MCF 10A (cell line): ENCODE results near the gene SARNP. TPM values are rescaled to one million over a fixed set of nuclear protein-coding genes. Genes with fewer than 3 reads are reported as not detected.

ENCODE experiments used
- BruUV-seq: library from RNA; stranded (reverse); fragments of 400-500 nt; replicated peaks from 2 replicates; lab custom pipeline; 2021; lab: Mats Ljungman, UMichigan
- CTCF ChIA-PET: fragments of 300-600 bp; sonication (Branson Sonifier 250); formaldehyde crosslinking; extraction: SDS; loops from one replicate; lab custom pipeline; 2021; ENCODE audit warnings: antibody characterized with exemption, inconsistent platforms; lab: Yijun Ruan, JAX
- POLR2A ChIA-PET: fragments of 300-600, 350-650 bp; sonication (Branson Sonifier 250); formaldehyde crosslinking; extraction: SDS; loops from one replicate; lab custom pipeline; 2020; ENCODE audit warnings: antibody characterized with exemption, inconsistent platforms; lab: Yijun Ruan, JAX
- DNase-seq: peaks from one replicate; pipeline ENCODE4 v3.0.0-alpha.2; 2018; ENCODE audit not compliant: unreplicated experiment
- H3K27ac Mint-ChIP-seq: one replicate; pipeline ENCODE4 v1.8.0; 2022; ENCODE audit warnings: mild to moderate bottlenecking, low read depth, mixed read lengths; ENCODE audit not compliant: unreplicated experiment
- H3K27me3 Mint-ChIP-seq: one replicate; pipeline ENCODE4 v1.8.0; 2022; ENCODE audit warnings: mixed read lengths; ENCODE audit not compliant: insufficient read depth, unreplicated experiment
- H3K36me3 Mint-ChIP-seq: one replicate; pipeline ENCODE4 v1.8.0; 2022; ENCODE audit warnings: mild to moderate bottlenecking, moderate library complexity, mixed read lengths; ENCODE audit not compliant: insufficient read depth, unreplicated experiment
- H3K4me1 Mint-ChIP-seq: one replicate; pipeline ENCODE4 v1.8.0; 2022; ENCODE audit warnings: mixed read lengths; ENCODE audit not compliant: insufficient read depth, unreplicated experiment
- H3K4me3 Mint-ChIP-seq: one replicate; pipeline ENCODE4 v1.8.0; 2022; ENCODE audit warnings: mild to moderate bottlenecking, moderate library complexity, mixed read lengths; ENCODE audit not compliant: unreplicated experiment
- H3K9me3 Mint-ChIP-seq: one replicate; pipeline ENCODE4 v1.8.0; 2022; ENCODE audit warnings: mixed read lengths; ENCODE audit not compliant: unreplicated experiment
- intact Hi-C: fragments of 100-400 bp; cut with micrococcal nuclease; formaldehyde crosslinking; loops from 2 replicates; pipeline ENCODE4 v1.14.1; 2022
- total RNA-seq: library from RNA; stranded (reverse); gene quantifications from 2 replicates; pipeline ENCODE4 v1.2.3, GENCODE V29; 2022
- TF ChIP-seq, protein P1 (sequence below): fragments of 200-600 bp; IDR thresholded peaks from one replicate; pipeline ENCODE4 v1.8.0; 2022; ENCODE audit warnings: antibody characterized with exemption, mild to moderate bottlenecking; ENCODE audit not compliant: unreplicated experiment

Gene SARNP
- total RNA-seq, 1 experiment from 2014 or later, result 61.1 TPM

- peak overlapping the region; percentile 79 for H3K27ac Mint-ChIP-seq
- DNase-seq, result no peak
- BruUV-seq, result TSS peak; percentile 90
These were observed 102.3 kb downstream of the SARNP start for GRCh38 chr12:55715169-55715764.

GRCh38 chr12:55713721-55714120 is 103.8 kb downstream of the SARNP start:
- H3K27me3 Mint-ChIP-seq, result peaks cover 17% of the 10 kb centered on the region
- TF ChIP-seq, protein P1, sequence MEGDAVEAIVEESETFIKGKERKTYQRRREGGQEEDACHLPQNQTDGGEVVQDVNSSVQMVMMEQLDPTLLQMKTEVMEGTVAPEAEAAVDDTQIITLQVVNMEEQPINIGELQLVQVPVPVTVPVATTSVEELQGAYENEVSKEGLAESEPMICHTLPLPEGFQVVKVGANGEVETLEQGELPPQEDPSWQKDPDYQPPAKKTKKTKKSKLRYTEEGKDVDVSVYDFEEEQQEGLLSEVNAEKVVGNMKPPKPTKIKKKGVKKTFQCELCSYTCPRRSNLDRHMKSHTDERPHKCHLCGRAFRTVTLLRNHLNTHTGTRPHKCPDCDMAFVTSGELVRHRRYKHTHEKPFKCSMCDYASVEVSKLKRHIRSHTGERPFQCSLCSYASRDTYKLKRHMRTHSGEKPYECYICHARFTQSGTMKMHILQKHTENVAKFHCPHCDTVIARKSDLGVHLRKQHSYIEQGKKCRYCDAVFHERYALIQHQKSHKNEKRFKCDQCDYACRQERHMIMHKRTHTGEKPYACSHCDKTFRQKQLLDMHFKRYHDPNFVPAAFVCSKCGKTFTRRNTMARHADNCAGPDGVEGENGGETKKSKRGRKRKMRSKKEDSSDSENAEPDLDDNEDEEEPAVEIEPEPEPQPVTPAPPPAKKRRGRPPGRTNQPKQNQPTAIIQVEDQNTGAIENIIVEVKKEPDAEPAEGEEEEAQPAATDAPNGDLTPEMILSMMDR, result no peak
- H3K36me3 Mint-ChIP-seq, result peaks cover 8% of the 10 kb centered on the region
- no peak overlapping the region for H3K4me3 Mint-ChIP-seq
- intact Hi-C loops, result no loop called here
- DNase-seq, result peak; percentile 47
- no peaks in the 10 kb centered on the region for H3K9me3 Mint-ChIP-seq
- peaks cover 31% of the 10 kb centered on the region for H3K4me1 Mint-ChIP-seq
- peak overlapping the region; percentile 57 for H3K27ac Mint-ChIP-seq
- ChIA-PET POLR2A (no interaction called here), CTCF (interaction anchor here (0.6 kb wide), 1 partner anchor 94 kb away, joined by 4 read pairs; no protein-coding TSS in a partner anchor)
- BruUV-seq, result no TSS peak

More at GRCh38 chr12:55715169-55715764, 102.3 kb downstream of the SARNP start:
- Mint-ChIP-seq H3K27me3 (peaks cover 1% of the 10 kb centered on the region), H3K4me3 (peak overlapping the region; percentile 80), H3K4me1 (peaks cover 31% of the 10 kb centered on the region), H3K36me3 (peaks cover 8% of the 10 kb centered on the region), H3K9me3 (no peaks in the 10 kb centered on the region)
- POLR2A ChIA-PET, result interaction anchor here (0.7 to 2.6 kb wide), 6 partner anchors 14 to 216 kb away, joined by 3 to 25 read pairs (median 3); partner anchors contain the start of genes CD63 and SARNP
- CTCF ChIA-PET, result interaction anchor here (0.6 to 0.7 kb wide), 3 partner anchors 14 to 504 kb away, joined by 3 to 5 read pairs (median 3); partner anchors contain the start of gene CD63
- intact Hi-C loops, result no loop called here
- TF ChIP-seq, protein P1, result no peak

GRCh38 chr12:55712700-55713415 is 104.7 kb downstream of the SARNP start:
- Mint-ChIP-seq H3K36me3 (peaks cover 8% of the 10 kb centered on the region), H3K4me3 (no peak overlapping the region), H3K27me3 (peaks cover 25% of the 10 kb centered on the region), H3K27ac (no peak overlapping the region), H3K9me3 (no peaks in the 10 kb centered on the region), H3K4me1 (peaks cover 33% of the 10 kb centered on the region)
- no TSS peak for BruUV-seq
- intact Hi-C loops, result no loop called here
- no peak for DNase-seq
- ChIA-PET CTCF (interaction anchor here (0.6 to 1.2 kb wide), 3 partner anchors 9 to 107 kb away, joined by 3 read pairs; no protein-coding TSS in a partner anchor), POLR2A (no interaction called here)
- TF ChIP-seq, protein P1, result no peak
